HG03442 (cell line): Measurements from ENCODE around the gene GPBAR1.
"Not testable (repeated sequence)": the region's sequence is repeated elsewhere in the genome, so short reads cannot be mapped to it uniquely, and the experiment has no call there.

Experiments
- ATAC-seq: cut with Tn5 transposase; IDR thresholded peaks from one replicate; pipeline ENCODE4 v1.9.1; 2021; ENCODE audit warnings: mild to moderate bottlenecking, moderate library complexity; ENCODE audit not compliant: unreplicated experiment

GPBAR1 gene

DNA sequence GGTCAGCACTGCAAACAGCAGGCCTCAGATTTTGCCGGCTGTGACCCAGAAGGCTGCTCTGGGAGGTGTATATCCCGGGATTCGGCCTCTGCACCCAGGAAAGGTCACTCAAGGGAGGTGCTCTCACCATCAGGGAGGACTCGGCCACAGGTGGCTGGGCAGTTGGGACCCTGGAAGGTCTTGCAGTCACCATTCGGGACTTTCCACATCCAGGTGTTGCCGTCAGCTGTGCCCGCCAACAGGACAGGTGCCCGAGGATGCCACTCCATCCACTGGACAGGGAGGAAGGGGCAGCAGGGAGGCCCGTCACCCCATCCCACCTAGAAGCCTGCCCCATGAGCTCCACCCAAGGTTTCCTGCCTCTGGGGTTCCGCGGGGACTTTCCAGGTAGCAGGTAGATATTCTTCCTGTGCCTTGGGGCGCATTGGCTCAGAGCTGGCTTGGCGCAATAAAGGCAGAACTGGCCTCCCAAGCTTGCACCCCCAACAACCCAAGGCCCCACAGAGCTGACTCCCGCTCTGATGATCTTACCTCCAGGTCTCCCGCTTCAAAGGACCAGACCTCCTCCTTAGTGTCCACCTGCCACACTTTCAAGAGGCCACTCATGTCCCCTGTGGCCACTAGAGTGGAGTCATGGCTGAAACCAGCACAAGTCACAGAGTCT, 5.6 kb downstream of the GPBAR1 start:
- ATAC-seq = no peak

- ATAC-seq = no peak
Measured at GRCh38 chr2:218267259-218267658, 6.4 kb downstream of the GPBAR1 start.

DNA sequence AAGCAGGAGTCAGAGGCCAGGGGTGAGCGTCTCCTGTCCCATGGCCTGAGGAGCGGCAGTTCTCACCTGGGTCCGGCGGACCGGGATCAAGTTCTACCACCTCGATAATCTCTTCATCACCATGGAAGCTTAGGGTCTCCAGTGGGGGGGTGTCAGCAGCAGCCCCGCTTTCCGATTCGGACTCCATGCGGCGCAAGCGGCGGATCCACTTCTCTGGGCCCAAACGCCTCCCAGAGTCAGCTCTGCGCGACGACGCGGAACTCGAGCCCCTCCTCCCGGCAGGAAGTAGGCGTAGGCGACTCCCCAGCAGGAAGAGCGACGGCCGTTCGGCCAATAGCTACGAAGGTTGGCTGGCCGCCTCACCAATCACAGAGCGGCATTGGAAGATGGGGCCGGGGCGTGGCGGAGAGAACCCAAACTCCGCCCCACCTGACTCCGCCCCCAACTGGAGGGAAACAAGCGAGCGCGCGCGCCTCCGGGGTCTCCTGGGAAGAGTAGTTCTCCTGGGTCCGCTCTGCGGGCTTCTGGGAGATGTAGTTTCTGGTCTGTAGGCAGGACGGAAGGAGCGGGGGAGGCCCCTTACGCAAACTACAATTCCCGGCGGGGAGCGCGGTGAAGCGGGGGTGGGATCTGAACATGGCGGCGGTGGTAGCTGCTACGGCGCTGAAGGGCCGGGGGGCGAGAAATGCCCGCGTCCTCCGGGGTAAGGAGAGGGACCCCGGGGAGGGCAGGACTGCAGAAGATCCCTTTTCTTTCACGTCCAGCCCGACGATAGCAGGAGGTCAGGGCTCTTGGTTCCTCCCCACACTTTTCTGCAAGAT, 9.3 kb downstream of the GPBAR1 start, which contains the start of the genes AAMP and PNKD:
AAMP (minus strand) TSS at position 238 of the 821 bp plus-strand sequence; CDS start at position 187, 51 bp downstream.
PNKD (plus strand) TSS at position 620 of the 821 bp plus-strand sequence; CDS start at position 637, 17 bp downstream.
- ATAC-seq = peak; percentile 88

- no peak for ATAC-seq
Measured at GRCh38 chr2:218270721-218271486, 10.1 kb downstream of the GPBAR1 start.

DNA sequence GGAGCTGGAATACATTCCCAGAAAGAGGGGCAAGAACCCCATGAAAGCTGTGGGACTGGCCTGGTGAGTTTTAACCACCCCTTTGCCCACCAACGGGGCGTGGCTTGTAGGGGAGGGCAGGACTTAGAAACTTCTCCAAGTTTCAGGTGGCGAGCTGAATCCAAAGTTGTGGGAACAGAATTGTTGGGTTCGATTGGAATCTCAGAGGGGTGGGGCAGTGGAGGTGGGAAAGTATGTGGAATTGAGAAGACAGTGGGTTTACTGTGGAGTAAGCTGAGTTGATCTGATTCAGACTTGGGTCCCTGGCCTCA, 10.6 kb downstream of the GPBAR1 start:
- no peak for ATAC-seq

GRCh38 chr2:218271865-218272530, 11.2 kb downstream of the GPBAR1 start:
- no peak for ATAC-seq

DNA sequence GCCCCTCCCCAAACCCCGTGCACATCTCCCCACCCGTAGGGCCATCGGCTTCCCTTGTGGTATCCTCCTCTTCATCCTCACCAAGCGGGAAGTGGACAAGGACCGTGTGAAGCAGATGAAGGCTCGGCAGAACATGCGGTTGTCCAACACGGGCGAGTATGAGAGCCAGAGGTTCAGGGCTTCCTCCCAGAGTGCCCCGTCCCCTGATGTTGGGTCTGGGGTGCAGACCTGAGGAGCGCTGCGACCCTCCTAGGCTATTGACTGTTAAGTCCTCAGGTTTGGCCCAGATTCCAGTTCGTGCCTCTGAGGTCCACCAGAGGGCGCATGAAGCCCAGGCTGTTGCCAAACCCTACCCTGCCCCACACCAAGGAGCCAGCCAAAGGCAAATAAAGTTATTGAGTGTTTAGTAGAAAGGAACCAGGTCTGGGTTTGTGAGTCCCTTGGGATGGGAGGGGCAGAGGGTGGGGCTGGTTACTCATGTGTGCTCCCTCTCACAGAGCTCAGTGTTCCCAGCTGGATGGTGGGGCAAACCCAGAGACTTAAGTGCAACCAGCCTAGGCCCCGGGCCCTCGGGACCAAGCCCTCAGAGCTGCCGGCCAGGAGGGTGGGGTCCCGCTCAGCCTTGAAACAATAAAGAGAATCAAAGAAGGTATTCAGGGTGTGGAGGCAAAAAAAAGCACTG, 11.9 kb downstream of the GPBAR1 start:
- ATAC-seq = peak; percentile 23

DNA sequence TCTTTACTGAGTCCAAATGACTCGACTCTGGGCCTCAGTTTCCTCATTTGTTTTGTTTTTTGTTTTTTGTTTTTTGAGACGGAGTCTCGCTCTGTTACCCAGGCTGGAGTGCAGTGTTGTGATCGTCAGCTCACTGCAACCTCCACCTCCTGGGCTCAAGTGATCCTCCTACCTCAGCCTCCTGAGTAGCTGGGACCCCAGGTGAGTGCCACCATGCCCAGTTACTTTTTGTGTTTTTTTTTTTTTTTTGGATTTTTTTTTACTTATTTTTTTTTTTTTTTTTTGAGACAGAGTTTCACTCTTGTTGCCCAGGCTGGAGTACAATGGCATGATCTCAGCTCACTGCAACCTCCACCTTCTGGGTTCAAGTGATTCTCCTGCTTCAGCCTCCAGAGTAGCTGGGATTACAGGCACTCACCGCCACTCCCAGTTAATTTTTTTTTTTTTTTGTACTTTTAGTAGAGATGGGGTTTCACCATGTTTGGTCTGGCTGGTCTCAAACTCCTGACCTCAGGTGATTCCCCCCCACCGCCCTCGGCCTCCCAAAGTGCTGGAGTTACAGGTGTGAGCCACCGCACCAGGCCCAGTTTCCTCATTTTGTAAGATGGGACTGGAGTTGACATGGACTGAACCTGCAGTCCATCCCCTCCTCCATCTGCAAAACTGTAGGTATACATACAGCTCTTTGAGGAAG, 12.5 kb downstream of the GPBAR1 start:
- ATAC-seq = not testable (repeated sequence)

GRCh38 chr2:218273908-218274249, 13.1 kb downstream of the GPBAR1 start:
- ATAC-seq = no peak

DNA sequence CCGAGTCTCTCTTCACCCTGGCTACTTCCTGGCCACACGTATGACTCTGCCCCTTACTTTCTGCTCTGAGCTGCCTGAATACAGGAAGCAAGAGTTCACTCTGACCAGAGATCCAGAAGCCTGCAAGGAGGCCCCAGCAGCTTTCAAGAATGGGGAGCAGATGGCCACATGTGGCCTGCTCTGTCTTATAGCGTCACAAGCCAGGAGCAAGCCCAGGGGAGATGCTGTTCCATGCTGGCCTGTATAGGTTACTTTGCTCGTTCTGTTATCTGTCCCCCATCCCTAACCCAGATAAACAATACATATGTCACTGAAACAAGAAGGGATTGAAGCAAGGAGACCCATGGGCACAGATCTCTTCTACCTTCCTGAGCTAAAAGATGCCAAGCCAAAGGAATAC, 13.8 kb downstream of the GPBAR1 start:
- ATAC-seq = no peak

DNA sequence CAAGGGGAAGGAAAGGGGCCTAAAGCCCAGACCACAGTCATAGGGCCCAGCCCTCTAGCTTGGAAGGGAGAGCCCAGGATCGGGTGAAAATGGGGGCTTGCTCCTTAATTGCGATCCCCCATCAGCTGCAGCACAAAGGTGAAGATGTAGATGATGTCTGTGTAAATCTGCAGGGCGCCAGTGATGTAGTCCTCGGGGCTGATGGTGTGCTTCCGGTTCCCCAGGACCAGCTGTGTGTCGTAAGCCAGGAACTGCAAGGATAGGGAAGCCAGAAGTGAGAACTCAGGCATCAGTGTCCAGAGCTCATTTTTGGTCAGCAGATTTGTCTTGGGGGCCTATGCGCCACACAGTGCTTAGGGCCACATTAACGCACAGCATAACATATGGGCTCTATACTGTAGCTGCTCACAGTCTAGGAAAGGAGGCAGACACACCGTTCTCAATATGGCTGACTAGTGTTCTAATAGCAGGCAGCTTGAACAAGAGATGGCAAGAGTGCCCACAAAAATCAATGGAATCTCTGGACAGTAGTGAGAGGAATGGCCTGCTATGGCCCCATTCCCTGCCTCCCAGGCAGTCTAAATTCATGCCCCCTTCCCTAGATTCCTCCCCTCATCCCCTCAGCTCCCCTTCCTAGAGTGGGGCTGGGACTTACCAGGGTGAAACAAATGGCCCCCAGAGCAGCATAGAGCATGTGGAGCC, 14.7 kb downstream of the GPBAR1 start:
- no peak for ATAC-seq

DNA sequence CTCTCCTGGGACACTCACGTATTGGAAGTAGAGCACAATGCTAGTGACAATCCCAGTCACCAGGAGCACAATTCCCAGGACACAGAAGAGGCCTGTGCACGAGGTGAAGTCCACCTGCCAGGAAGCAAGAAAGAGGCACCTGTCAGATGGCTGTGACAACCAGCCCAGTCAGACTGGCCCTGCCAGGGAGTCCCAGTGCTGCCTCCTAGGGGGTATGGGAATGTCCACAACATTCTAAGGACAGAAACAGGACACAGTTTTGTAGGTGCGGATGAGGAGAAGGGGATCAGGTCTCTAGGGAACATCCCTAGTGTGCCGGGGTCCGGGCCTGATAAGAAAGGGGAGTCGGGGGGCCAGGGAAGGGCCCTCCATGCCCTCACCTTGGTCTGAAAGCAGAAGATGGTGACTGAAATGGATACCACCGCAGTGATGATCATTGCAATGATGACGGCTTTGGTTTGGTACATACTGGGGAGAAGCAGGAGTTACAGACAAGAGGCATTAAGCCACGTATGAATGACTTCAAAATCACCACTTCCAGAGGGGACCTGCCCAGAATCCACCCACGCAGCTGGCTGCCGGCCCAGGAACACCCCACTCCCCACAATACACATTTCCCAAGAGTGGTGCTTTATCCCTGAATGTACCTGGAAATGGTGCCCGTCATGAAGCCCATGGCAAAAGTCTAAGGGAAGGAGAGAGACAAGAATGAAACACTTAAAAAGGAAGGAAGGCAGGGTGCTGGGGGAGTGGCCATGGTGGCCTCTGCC, 16.4 kb downstream of the GPBAR1 start:
- no peak for ATAC-seq

DNA sequence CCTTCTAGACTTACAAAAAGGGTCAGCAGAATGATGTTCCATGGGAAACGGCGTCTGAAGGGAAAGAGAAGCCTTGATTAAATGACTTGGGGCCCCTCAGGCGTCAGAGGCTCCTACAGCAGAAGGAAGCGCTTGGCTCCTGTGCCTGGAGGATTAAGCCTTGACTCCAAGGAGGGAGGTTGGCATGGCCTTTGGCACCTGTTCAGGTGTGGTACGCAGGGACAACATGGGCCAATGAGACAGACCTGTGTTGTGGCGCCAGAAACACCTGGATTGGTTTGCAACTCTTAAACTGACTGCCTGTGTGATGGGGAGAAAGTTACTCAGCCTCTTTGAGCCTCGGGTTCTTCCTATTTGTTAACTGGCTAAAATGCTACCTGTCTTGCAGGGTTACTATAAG, 17.1 kb downstream of the GPBAR1 start:
- no peak for ATAC-seq

GRCh38 chr2:218278531-218279360, 17.9 kb downstream of the GPBAR1 start:
- no peak for ATAC-seq

- no peak for ATAC-seq
Measured at GRCh38 chr2:218280260-218280870, 19.6 kb downstream of the GPBAR1 start.

DNA sequence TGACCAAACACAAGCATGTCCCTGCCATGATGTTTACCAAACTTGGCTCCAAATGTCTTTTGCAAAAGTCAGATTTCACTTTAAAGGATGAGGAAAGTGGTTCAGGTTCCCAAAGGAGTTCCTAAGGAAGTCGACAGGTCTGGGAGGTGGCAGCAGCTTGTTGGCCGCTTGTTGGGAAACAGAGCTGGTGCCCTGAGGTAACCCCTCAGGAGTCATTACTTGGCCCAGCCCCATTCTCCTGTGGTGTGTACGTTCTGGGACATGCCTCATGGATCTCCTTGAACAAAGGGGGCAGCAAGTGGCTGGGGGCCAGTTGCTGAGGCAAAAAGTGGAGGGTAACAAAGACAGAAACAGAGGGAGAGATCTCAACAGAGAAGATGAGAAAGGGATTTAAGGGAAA, 20.6 kb downstream of the GPBAR1 start:
- no peak for ATAC-seq
